GM21723 (cell line): ENCODE measurements around the gene ARHGEF3.
"Not testable (repeated sequence)": the region's sequence is repeated elsewhere in the genome, so short reads cannot be mapped to it uniquely, and the experiment has no call there.

Source experiments
- ATAC-seq: cut with Tn5 transposase; IDR thresholded peaks from one replicate; pipeline ENCODE4 v1.9.1; 2021; ENCODE audit warnings: mild to moderate bottlenecking, moderate library complexity; ENCODE audit not compliant: unreplicated experiment

ARHGEF3 gene

DNA sequence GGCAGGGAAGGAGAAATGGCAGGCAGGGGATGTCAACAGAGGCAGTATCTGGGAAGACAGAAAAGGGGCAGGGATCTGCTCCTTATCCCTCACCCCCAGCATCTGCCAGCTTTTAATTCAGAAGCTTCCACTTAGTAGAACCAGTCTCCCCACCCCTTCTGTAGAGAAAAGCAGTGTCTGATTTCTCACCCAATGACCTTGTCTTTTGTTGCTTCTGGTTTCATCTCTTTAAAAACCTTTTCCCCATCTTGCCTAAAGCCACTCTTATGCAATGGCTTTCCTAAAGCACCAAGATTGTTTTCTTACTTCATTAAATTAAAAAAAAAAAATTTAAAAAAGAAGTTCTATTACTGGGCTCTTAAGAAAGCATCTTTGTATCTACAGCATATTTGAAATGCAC is 27.8 kb downstream of the ARHGEF3 start:
- ATAC-seq, result no peak

DNA sequence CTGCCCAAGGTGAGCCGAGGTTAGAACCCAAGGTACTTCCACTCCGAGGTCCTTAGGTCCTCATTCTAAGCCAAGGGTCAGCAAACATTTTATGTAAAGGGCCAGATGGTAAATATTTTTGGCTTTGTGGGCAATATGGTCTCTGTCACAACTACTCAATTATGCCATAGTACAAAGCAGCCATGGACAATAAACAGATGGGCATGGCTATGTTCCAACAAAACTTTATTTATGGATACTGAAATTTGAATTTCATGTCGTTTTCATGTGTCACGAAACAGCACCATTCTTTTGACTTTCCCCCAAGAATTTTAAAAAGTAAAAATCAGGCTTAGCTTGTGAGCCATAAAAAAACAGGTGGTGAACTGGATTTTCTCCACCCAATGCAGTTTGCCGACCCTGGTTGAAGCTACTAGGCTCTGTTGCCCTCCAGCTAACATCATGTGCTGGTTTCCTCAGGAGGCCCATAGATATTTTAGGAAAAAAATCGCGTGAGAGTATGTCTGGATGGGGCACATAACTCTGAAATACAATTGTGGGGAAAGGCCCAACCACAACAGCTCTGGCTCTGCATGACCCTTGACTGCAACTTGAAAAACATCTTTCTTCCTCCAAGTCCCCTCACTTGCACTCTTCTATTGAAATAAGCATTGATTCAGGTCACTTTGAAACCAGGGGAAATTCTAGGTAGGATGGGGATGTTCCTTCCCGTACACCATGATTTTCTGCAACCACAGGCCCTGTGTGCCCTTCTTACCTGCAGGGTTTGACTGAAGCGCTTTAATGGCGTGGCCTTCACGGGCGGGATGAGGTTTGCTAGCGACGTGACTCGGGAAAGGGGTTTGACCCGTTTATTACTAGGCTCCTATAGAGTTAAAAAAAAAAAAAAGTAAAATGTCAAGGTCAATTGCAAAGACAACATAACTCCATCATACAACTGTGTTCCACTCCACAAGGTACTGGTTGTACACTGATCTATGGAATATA is 28.5 kb downstream of the ARHGEF3 start:
- peak; percentile 77 for ATAC-seq

DNA sequence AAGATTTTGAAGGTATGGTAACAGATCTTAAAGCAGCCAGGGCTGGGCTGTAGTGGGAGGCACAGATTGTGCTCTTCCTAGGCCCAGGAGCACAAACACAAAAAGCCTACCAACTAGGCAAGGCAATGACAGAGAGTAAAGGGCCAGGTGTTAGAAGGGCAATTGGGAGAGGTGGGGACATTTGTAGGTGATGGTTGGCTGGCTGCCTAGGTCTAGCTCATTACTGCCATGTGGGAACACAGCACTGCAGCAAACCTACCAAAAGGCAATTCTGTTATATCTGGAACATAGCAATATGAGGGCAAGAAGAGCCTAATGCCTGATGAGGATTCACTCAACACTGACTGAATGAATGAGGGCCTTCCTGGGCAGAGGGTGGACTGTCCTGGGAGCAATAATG is 30.4 kb downstream of the ARHGEF3 start:
- ATAC-seq, result no peak

DNA sequence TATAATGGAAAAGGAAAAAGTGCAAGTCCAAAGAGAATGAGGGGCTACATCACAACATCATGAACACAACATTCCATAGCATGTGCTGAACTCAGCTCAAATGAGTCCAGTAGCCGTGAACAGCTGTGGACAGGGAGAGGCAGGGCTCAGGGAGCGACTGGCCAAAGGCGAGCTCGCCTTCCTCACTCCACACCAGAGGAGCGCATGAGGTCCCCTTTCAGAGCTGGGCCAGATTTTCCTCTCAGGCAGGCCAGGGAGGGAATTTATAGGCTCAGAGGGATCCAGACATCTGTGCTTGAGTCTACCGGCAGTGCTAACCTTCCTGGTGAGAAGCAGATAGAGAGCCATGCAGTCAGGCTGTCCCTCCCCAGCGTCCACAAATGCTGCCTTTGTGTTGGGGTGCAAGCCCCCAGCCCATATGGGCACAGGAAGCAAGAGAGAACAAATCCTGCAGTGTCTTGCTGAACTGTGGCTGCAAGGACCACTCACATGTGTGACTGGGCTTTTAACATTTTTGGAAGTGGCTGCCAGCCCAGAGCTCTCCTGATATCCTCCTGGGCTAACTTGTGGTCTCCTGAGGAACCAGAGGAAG is 32.5 kb downstream of the ARHGEF3 start:
- ATAC-seq, result no peak

DNA sequence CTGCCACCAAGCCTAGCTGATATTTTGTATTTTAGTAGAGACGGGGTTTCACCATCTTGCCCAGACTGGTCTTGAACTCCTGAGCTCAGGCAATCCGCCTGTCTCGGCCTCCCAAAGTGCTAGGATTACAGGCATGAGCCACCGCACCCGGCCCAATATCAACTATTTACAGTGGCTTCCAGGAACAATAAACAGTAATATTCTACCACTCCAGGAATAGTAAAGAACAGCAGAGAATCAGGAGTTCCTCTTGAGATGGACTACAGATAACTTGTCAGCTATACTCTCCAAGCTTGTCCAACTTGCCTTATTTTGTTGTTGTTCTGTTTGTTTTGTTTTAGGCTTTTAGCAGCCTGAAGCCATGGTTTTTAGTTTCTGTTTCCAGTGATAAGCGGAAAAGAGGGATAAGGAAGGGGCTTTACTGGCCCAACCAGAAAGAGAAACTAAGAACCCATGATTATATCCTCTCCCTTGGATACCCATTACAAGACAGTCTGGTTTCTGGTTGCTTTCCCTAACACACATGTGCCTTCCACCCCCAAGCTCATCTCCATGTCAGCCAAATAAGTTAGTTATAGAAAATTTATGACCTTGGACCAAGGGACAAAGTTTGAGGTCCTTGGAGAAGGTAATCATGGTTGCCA is 36.7 kb downstream of the ARHGEF3 start:
- ATAC-seq, result no peak

DNA sequence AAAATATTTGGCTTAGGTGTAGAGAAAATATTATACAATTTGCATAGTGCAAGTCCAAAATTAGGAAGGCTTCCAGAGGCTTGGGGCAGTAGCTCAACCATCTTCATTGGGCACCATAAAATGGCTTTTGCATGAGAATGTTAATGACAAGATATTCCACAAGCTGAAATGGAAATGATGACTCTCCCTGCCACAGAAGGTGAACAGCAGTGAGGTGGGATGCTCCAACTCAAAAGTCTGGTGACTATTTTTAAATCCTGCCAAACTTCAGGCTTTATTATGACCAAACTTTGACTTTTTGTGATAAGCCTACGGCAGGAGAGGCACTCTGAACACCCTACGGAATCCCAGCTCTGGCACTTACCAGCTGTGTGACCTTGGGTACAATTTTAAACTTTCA is 37.6 kb downstream of the ARHGEF3 start:
- no peak for ATAC-seq

DNA sequence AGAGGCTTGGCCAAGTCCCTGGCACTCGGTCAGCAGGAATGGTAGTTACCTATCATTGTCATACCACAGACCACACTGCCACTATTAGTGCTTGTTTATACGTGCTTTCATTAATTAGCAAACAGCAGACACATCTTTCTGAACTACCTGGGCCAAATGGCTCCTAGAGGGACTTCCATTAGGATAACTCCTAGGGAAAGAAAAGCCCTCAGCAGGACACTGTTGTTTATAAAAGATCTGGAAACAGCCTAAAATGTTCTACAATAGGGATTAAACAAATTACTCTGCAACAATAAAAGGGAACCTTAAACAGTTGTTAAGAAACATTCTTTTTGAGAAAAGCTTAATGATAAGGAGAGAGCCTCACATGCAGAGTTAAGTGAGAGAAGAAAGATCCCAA is 38.5 kb downstream of the ARHGEF3 start:
- no peak for ATAC-seq

DNA sequence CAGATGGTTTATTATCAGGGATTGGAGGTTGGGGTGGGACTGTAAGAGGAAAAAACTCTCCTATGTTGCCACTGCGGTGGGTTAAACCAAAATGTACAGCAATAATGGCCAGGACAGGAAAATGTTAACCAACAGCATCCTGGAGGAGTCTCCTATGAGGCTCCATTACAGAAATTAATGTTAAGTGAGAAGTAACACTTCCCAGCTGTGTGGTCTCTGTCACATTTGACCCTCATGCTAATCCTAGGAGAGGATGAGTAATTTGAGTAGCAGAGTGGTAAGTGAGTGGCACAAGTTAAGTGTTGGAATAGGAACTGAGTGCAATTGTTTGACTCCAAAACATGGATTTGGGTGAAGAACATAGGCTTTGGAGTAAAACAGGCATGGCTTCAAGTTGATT is 39.0 kb downstream of the ARHGEF3 start:
- no peak for ATAC-seq

DNA sequence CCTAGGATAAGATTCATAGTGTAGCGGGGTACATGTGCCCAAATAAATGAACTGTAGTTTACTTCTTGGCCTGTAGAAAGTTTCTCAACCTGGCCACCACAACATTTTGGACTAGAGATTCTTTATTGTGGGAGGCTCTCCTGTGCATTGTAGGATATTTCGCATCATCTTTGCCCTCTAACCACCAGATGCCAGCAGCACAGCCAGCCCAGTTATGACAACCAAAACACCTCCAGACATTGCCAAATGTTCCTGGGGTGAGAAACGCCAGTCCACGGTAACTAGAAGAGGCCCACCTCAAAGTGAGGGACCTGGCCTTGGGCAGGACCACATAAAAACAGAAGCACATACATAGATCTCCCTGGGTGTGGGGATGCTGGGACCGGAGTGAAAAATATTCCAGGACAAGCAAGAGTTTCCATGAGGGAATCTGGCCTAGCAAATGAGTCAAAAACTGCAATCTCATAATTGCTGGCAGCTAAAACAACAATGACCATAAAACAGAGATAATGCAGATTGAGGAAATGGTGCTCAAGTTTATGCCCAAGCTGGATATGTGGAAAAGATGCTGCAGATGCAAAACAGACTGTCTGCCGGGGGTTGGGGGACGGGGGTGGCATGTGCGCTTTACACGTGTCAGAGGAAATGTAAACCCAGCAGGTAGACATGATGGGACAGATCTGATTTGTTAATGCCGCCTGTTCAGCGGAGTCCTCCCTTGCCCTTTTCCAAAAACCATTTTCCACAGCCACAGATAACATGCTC is 39.7 kb downstream of the ARHGEF3 start:
- ATAC-seq, result no peak

DNA sequence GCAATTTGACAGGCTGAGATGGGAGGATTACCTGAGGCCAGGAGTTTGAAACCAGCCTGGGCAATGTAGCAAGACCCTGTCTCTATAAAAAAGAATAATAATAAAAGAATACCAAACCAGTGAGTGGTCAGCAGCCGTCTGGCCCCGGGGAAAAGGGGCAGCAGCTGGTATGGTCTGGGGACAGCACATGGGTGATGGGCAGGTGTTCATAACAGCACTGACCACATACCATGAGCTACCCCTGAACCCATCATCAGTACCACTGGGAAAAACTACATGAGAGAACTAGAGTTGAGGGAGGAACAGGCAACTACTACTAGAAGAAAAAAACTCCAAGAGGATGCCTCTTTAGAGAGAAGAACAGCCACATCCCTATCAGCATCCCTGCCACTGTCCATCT is 40.7 kb downstream of the ARHGEF3 start:
- ATAC-seq, result no peak

DNA sequence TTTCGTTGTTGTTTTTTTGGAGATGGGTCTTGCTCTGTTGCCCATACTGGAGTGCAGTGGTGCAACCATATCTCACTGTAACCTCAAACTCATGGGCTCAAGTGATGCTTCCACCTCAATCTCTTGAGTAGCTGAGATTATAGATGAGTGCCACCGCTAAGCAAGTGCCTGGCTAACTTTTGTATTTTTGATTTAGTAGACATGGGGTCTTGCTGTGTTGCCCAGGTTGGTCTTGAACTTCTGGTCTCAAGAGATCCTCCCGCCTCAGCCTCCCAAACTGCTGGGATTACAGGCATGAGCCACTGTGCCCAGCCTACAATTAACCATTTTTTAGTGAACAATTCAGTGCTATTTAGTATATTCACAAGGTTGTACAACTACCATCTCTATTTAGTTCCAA is 42.2 kb downstream of the ARHGEF3 start:
- no peak for ATAC-seq

DNA sequence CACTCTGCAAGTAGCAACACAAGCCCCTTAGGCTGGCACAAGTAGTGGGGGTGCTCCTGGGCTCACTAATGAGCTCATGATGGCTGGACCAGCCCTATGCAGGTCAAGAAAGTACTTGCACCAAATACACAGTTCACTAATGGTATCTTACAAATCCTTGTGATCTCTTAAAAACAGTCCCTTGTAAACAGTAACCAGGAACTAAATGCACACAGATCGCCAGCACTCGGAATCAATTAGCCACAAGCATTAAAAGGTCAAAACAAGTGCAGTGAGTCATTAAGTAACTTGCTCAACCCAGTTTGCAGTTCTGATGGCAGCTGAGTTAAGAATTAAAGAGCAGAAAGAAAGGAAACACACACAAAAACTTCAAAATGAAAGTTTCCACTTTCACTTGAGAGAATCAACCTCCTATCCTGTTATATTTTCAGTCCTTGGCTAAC is 43.2 kb downstream of the ARHGEF3 start:
- peak; percentile 76 for ATAC-seq

DNA sequence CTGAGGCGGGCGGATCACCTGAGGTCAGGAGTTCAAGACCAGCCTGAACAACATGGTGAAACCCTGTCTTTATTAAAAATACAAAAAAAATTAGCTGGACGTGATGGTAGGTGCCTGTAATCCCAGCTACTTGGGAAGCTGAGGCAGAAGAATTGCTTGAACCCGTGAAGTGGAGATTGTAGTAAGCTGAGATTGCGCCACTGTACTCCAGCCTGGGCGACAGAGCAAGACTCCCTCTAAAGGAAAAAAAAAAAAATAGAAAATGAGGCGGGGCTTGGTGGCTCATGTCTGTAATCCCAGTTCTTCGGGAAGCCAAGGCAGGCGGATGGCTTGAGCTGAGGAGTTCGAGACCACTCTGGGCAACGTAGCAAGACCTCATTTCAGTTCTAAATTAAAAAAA is 43.7 kb downstream of the ARHGEF3 start:
- ATAC-seq, result not testable (repeated sequence)

DNA sequence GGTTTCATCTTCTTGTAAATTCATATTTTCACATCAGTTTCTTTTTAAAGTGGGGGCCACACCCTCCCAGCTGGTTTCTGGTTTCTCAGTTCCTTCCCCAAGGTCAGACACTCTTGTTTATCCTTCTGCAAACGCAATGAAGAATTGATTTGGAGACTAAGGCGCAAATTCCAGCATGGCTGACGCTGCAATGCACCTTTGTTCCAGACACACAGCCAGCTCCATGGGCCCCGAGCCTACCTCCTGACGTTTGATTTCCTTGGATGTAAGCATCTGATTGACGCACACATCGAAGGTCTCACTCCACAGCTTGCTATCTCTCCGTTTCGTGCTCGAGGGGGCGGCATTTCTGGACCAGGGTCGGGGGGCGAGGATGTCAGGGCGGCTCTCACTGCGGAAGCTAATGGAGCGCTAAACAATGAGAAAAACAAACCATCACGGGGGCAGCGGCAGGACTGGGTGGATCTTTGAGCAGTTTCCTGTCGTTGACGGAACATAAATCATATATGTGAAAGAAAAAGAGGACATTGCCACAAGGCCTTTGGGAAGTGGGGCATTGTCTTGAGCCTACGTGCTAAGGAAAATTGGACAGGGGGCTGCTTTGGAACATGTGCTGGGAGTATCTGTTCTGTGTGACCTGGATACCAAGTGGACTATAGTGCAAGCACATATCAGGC is 46.9 kb downstream of the ARHGEF3 start:
- ATAC-seq, result peak; percentile 39

DNA sequence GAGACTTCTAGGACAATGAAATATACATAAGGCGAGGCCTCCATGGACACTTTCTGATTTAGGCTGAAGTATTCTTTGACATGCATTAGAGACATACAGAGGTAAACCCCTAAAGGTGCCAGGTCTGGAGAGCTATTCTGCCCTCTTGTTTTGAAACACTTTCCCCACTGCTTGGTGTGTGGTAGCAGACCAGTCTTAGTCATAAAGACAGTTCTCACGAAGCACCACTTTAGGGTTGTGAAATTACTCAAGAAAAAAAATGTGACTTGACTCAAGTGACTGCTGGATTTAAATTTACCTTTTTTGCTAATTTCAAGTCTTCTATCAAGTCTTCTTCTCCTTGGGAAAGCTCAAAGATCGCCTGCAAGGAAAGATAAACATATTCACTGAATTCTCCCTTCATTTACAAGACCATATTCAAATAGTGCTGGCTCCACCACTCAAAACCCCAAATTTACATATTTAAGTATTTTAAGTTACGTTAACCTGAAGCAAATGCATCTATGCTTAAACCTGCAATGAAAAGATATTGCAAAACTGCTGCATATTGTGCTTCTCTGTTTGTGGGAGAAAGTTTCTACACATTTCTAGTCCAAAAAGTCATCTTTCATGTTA is 48.4 kb downstream of the ARHGEF3 start:
- ATAC-seq, result peak; percentile 87

DNA sequence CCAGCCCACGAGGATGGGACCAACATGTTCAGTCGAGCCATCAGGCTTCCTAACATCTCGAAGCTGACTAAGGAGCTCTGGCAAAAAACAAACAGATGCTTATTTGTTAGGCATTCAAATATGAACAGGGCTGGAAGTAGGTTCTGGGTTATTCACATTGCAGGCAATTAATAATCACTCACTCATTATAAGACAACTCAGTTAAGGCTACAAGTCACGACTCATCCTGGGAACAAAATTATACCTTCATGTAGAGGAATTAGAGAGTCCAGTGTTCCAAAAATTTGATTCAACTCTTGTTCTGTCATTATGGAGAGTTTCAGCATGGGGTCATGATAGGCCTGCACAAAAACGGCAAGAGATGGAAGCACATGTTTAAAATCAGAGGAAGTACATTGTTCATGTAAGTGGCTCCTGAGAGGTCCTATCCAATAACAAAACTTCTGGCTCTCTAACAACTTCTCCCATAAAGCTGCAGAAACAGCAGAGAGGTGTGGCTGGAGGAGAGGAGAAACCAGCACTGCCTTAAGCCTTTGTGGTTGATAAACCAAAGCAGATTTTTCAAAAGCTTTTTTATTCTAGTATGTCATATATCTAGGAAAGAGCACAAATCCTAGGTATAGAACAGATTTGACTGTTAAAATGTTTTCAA is 50.6 kb downstream of the ARHGEF3 start:
- ATAC-seq, result no peak

DNA sequence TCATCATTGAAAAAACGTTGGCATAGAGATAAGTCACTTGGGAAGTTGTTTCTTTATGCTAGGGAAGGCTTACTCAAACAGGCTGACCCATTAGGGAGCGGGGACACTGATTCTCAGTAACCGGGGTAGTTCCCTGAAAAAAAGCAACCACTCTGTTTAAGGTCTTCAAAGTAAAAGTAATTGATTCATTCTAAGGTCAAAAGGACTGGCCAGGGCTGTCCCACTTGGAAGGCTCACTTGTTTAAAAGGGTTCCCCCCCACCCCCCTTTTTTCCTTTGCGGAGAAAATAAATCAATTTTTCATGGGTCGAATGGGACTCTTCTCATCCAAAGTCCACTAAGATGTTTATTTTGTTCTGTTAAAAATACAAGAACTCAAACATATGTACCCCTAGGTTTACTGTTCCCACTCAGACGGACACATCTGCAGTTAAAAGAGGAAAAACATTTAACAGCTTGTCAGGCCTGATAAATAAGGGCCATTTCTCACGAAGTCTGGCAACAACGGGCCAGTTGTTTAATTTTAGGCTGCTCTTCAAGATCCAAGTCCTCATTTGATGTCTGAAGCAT is 53.0 kb downstream of the ARHGEF3 start:
- no peak for ATAC-seq

DNA sequence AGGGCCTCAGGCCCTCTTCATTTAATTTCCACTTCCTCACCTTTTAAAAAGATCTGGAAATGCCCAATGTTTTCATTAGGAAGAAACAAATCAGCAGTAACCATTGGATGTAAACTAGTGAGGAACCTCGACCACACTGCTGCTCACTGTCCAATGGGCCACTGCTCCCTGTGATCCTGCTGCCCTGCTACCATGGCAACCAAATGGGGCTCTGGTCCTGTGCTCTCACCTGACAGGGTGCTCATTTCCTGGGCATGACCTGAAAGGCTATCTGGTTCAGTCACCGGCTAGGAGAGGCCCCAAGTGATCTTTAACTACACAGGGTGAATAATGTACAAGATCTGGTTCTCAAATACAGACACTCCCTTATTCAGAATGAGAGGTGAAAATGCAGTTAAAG is 54.6 kb downstream of the ARHGEF3 start:
- no peak for ATAC-seq

DNA sequence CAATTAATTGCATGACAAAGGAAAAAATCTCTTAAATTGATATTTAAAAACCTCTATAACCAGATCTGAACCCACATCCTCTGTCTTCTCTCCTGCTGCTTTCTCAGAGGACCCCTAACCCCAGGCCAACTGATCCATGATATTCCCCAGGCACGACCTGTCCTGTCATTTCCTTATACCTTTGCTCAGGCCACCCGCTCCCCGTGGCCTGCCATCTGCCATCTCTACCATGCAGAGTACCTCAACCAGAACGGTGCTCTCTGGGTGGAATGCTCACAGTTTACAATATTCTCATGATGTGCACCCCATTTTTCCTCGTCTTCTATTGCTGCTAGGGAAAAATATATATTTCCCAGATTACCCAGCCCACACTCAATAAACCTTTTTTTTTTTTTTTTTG is 57.7 kb downstream of the ARHGEF3 start:
- no peak for ATAC-seq
